Hematopoietic multipotent progenitor cell treated with erythropoietin and hydrocortisone succinate and interleukin-3 and kit ligand, for 8 days (in vitro differentiated cells): ENCODE data around the gene RAD51B.

Experiments used
- DNase-seq: peaks from one replicate; pipeline ENCODE4 v3.0.0-alpha.2; 2015

RAD51B gene

GRCh38 chr14:67908052-67908754 is 88.6 kb downstream of the RAD51B start:
- DNase-seq = no peak

DNA sequence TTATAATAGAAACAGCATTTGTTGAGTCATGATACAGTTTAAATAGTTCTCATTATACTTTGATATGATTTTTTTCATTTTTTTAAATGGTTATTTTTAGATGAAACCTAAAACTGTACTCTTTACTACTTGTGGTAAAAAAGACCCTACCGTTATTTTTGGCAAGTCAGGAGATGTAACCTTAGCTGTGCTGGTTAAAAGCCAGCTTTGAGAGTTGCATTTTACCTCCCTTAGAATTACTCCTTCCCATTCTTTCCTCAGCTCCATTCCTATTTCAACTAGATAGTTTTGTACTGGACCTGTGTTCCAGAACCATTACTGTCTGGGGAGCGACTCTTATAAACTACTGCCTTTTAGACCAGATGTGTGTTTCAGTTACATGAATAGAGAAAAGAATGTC is 92.0 kb downstream of the RAD51B start:
- no peak for DNase-seq

- no peak for DNase-seq
Observed at GRCh38 chr14:67916430-67916829, 96.9 kb downstream of the RAD51B start.

DNA sequence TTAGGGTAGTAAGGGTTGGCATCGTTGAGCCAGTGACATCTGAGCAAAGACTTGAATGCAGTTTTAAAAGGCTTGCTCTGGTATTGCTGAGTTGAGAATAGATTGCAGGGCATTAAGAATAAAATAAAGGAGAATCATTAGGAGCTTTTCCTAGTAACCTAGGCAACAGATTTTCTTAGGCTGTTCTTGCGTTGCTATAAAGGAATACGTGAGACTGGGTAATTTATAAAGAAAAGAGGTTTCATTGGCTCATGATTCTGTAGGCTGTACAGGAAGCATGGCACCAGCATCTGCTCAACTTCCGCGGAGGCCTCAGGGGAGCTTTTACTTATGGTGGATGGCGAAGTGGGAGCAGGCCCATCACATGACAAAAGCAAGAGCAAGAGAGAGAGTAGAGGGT is 97.4 kb downstream of the RAD51B start:
- DNase-seq = no peak

DNA sequence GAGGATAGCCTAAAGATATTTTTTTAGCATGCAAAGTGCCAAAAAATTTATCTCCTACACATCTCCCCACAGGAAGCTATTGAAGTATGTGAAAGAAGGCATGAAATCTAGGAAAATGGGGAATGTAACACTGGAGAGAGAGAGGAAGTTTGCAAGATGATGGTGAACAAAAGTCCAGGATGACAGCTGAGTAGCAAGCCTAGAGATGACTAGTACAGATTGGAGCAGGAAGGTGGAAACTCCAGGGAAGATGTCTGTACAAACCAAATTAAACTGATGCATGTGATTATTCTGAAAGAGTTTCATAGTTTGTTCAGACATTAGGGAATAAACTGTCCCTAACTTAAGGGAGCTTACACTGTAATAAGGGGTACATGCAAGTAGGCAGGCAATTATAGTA is 99.3 kb downstream of the RAD51B start:
- DNase-seq = no peak

DNA sequence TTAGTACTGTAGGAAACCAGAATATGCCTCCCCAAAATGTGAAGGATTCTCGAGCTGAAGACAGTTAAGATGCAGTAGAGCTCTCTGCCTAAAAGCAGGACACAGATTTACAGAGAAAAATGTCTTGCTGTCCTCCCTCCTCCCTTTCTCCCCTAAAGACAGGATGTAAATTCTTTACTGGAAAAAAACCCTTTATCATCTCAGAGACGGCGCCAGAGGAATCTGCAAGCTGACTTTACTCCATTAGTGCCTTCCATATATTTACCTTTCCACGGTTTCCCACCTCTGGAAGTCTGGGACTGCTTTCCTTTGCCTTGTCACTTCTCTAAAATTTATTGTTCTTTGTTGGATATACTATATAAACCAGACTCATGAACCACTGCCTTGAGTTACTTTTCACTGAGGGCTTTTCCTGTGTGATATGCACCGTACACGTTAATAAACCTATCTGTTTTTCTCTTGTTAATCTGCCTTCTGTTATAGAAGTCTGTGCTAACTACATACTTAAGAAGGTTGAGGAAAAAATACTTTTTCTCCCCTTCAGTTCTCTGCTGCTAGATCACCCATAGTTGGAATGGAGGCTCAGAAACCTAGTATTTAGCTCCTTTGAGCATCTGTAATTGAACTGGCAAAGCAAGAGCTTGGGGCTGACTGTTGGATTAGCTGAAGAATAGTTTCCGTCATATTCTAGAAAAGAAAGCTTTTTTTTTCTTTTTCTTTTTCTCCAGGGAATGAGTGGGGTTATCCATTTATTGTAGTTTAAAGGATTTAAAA is 99.9 kb downstream of the RAD51B start:
- DNase-seq = no peak

GRCh38 chr14:67926821-67927220 is 107.2 kb downstream of the RAD51B start:
- DNase-seq = no peak

DNA sequence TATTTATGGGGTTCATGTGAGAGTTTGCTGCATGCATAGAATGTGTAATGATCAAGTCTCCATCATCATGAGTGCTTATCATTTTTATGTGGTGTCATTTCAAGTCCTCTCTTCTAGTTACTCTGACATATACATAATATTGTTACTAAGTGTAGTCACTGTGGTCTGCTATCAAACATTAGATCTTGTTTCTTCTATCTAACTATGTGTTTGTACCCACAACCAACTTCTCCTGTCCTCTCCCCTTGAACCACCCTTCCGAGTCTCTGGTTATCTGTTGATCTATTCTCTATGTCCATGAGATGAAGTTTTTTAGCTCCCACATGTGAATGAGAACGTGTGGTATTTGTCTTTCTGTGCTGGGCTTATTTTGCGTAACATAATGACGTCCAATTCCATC is 107.7 kb downstream of the RAD51B start:
- peak; percentile 13 for DNase-seq

DNA sequence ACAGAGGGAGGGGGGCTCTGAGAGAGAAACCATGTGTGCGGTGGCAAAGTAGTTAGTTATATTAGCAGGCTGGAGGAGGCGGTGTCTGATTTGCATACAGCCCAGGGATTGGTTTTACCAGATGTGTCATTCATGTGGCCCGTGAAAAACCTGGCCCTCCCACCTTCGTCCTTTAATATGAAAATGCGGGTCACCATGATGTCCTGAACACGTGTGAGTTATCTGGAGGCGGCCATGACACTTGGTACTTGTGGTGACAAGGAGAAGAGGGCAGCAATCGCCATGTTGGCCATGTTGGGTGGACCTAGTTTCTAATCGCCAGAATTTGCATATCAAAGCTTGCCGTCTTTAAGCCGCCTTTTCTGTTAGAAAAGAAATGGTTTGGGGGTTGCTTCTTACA is 108.8 kb downstream of the RAD51B start:
- DNase-seq = no peak

DNA sequence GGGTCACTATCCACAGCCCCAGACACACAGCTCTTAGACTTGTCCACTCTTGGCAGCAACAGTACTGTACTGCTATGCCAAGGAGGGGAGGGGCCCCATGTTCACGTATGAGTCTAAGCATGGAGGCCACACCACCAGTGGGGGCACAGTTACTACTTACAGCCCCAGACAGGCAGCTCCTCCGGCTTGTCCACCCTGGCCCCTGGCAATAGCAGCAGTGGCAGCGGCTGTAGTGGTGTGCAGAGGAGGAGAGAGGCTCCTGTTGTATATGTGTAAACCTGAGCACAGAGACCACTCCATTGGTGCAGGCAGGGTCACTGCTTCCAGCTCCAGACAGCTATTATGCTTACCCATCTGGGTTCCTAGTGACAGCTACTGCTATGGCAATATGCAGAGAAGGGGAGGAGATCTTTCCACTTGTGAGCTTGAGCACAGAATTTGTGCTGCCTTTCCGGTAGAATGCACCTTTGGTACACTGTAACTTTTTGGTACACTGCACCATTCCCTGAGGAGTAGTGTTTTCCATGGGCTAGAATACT is 113.2 kb downstream of the RAD51B start:
- no peak for DNase-seq

DNA sequence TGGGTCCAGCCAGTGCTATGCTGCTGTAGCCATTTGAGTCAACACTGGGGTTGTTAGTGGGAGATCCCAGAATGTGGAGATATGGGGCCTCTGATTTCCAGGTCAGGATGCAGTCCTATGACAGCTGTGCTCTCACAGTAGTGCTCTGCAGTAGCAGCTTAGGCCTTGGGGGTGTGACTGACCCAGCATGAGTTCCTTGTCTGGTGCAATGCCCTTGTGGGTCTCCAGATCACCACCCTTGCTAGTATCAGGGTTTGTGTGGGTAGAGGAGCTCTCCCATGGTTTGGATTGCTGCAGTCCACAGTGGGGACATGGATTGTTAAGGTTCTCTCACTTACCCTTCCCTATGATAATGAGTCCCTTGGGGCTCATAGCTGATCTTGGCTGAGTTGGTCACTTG is 113.7 kb downstream of the RAD51B start:
- DNase-seq = no peak

DNA sequence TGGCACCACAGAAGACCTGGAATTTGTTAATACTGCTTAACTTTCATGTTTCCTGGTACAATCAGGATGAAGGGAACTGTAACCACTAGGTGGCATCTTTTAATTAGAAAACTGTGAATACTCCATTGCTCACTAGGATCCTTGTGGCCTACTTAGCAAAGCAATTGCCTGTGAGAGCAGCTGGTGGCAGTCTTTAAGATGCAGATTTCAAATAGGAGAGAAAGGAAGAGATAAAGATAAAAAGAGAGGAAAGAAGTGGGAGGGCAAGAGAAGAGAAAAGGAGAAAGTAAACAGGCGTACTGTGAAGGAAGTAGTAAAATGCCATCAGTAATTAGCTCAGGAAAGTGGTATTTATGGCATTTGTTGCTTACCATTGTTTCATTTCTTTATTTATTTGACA is 114.5 kb downstream of the RAD51B start:
- peak; percentile 83 for DNase-seq

GRCh38 chr14:67934862-67935261 is 115.3 kb downstream of the RAD51B start:
- no peak for DNase-seq

DNA sequence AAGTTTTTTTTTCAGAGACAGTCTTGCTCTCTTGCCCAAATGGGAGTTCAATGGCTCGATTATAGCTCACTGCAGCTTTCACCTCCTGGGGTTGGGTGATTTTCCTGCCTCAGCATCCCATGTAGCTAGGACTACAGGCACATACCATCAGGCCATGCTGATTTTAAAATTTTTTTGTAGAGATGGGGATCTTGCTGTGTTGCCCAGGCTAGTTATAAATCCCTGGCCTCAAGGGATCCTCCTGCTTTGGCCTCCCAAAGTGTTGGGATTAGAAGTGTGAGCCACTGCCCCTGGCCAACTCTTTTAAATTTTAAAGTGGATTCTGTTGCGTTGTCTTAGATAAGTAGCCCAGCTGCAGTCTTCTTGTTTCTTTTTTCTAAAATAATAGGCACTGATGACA is 115.8 kb downstream of the RAD51B start:
- no peak for DNase-seq

DNA sequence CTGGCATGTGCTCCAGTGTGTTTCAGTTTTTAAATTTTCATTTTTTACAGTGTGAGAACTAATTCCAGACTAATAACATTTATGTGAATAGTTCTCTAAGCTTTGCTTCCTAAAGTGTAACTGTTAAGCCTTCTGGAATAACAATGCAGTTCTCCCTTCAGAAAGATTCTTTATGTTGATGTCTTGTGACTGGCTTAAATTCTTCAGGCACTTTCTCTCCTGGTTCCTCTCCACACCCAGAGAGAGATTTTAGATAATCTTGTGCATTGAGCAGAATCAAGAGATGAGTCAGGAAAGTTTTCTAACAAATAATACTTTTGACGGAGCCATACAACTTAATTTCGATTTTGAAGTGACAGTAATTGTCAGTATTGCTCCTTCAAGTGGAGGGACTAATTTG is 118.5 kb downstream of the RAD51B start:
- no peak for DNase-seq

GRCh38 chr14:67940486-67941455 is 121.2 kb downstream of the RAD51B start:
- no peak for DNase-seq

DNA sequence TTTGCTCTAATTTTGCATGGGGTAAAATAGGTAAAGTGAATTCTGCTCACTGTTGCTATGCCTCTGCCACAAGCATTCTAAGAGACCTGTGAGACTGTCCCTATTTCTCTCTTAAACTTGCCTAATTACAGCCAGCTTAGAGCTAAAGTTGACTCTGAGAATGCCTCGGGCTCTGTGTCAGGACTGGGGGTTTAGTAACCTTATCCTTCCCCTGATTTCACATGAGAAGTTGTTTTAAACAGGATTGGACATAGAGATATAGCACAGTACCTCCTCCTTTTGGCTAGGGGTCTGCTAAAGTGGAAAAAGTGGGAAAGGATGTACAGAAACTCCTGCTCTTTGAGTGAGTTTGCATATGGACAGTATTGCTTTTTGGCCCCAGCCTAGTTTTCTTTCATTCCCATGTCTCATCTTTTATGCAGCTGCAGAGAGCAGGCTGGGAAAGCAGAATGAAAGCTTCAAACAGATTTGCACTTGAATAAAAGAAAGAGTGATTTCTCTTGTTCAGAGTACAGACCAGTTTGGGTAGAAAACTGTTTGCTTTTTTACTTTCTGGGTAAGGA is 122.0 kb downstream of the RAD51B start:
- DNase-seq = no peak

DNA sequence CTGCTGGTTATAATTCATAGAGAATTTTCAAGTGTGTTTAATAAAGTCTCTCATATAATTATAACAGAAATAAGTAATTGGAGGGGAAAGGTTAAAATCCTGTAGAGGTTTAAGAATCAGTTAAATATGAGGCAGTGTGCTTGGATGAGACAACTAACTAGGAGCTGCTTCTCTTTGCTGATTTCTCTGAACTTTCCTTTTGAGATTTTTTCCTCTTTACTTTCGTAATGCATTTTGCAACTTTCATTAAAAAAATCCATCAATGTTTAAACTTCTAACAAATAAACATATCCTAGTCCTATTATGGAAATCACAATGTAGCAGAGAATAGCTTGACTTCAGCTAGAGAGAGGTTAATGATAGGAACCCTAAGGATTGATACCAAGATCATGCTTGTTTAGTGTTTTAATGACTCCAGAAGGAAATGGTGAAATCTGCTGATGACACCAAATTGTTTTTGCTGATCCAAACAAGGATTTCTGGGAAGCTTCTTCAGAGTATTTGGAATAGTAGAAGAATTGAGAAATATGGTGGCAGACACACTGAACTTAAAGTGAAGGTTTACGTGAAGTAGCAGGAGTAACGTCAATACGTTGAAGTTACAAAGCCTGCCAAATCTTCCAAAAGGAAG is 122.6 kb downstream of the RAD51B start:
- DNase-seq = no peak

GRCh38 chr14:67943947-67944346 is 124.4 kb downstream of the RAD51B start:
- DNase-seq = peak; percentile 83

DNA sequence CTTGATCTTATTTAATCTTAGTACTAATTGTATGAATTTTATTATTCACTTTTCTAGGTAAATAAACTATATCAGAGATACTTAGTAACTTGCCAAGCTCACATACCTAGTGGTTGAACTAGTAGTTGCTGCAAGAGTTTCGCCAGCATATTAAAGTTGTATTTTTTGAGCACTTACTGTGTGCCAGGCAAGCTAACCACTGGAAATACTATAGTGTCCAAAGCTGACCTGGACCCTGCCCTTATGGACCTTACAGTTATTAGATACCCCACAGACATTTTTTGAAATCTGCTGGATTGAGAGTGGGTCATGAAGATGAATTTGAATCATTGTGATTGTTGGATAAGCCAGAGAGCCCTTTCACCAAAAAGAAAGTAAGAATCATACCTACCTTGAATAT is 125.0 kb downstream of the RAD51B start:
- no peak for DNase-seq

- no peak for DNase-seq
Observed at GRCh38 chr14:67949771-67950170, 130.2 kb downstream of the RAD51B start.

DNA sequence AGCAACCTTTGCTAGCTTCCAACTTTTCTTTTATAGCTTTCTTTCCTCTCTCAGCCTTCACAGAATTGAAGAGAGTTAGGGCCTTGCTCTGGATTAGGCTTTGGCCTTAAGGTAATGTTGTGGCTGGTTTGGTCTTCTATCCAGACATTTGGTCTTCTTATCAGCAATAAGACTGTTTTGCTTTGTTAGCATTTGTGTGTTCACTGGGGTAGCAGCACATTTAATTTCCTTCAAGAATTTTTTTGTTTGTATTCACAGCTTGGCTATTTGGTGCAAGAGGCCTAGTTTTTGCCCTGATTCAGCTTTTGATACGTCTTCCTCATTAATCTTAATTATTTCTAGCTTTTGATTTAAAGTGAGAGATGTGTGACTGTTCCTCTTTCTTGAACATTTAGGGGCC is 130.8 kb downstream of the RAD51B start:
- no peak for DNase-seq
